Activated CD4-positive, alpha-beta T cell treated with anti-CD3 and anti-CD28 coated beads, Interleukin-2, amount 50 U/mL, for 4 hours (primary cell): ENCODE results near the gene GRIN2C.

Experiments
- DNase-seq, 2 experiments: peaks; one replicate each; pipeline ENCODE4 v3.0.0-alpha.2; 2020

Gene GRIN2C

GRCh38 chr17:74818291-74818938, 41.3 kb downstream of the GRIN2C start:
- no peak for DNase-seq

GRCh38 chr17:74816905-74817620, 42.6 kb downstream of the GRIN2C start:
- DNase-seq: no peak

GRCh38 chr17:74815550-74816370, 43.9 kb downstream of the GRIN2C start:
- no peak for DNase-seq

GRCh38 chr17:74815067-74815466, 44.6 kb downstream of the GRIN2C start:
- DNase-seq: no peak

- no peak for DNase-seq
Measured at GRCh38 chr17:74814453-74814852, 45.2 kb downstream of the GRIN2C start.

- no peak for DNase-seq
Measured at GRCh38 chr17:74812109-74813009, 47.3 kb downstream of the GRIN2C start.

- no peak for DNase-seq
Measured at GRCh38 chr17:74810699-74811485, 48.8 kb downstream of the GRIN2C start.

GRCh38 chr17:74808714-74809430, 50.8 kb downstream of the GRIN2C start:
- DNase-seq: no peak

GRCh38 chr17:74807925-74808324, 51.8 kb downstream of the GRIN2C start:
- no peak for DNase-seq

- DNase-seq: no peak
Measured at GRCh38 chr17:74807441-74807840, 52.2 kb downstream of the GRIN2C start.

- no peak for DNase-seq
Measured at GRCh38 chr17:74806334-74806733, 53.4 kb downstream of the GRIN2C start.

GRCh38 chr17:74805591-74805991, 54.1 kb downstream of the GRIN2C start:
- no peak for DNase-seq

GRCh38 chr17:74804683-74805082, 55.0 kb downstream of the GRIN2C start:
- DNase-seq: no peak

GRCh38 chr17:74803971-74804370, 55.7 kb downstream of the GRIN2C start:
- no peak for DNase-seq

- no peak for DNase-seq
Measured at GRCh38 chr17:74803388-74803930, 56.2 kb downstream of the GRIN2C start.

GRCh38 chr17:74801896-74802295, 57.8 kb downstream of the GRIN2C start:
- DNase-seq: no peak

GRCh38 chr17:74800531-74800930, 59.2 kb downstream of the GRIN2C start:
- DNase-seq: no peak

- no peak for DNase-seq
Measured at GRCh38 chr17:74799097-74799496, 60.6 kb downstream of the GRIN2C start.

GRCh38 chr17:74798239-74798707, 61.4 kb downstream of the GRIN2C start:
- no peak for DNase-seq

GRCh38 chr17:74797824-74798223, 61.9 kb downstream of the GRIN2C start:
- no peak for DNase-seq

GRCh38 chr17:74796866-74797265, 62.8 kb downstream of the GRIN2C start:
- no peak for DNase-seq
